Endothelial cell of umbilical vein (primary cell): ENCODE measurements around the gene EPC1.

ENCODE experiments used
- EZH2 ChIP-seq: IDR thresholded peaks from 2 replicates; pipeline ENCODE4 v1.6.1; 2012; ENCODE audit warnings: borderline replicate concordance, low read depth, mild to moderate bottlenecking, moderate library complexity, low read length, inconsistent platforms; ENCODE audit not compliant: severe bottlenecking
- POLR2A ChIP-seq: IDR thresholded peaks from 2 replicates; pipeline ENCODE4 v1.6.1; 2012; ENCODE audit warnings: low read depth, mild to moderate bottlenecking, control low read depth, low read length
- TF ChIP-seq, protein P1 (sequence below), 2 donors: IDR thresholded peaks; 1 replicate in 1 of 2; 2 replicates in 1 of 2; pipeline ENCODE4 v1.5.1; 2011; ENCODE audit warnings: low read length in 2 of 2, mild to moderate bottlenecking in 2 of 2, moderate library complexity in 2 of 2, control low read depth in 1 of 2, inconsistent platforms in 1 of 2, low read depth in 1 of 2; ENCODE audit not compliant: insufficient read depth in 1 of 2; ENCODE audit errors: extremely low read depth in 1 of 2

- TF ChIP-seq EZH2 (no peak), POLR2A (no peak)
- TF ChIP-seq, protein P1, sequence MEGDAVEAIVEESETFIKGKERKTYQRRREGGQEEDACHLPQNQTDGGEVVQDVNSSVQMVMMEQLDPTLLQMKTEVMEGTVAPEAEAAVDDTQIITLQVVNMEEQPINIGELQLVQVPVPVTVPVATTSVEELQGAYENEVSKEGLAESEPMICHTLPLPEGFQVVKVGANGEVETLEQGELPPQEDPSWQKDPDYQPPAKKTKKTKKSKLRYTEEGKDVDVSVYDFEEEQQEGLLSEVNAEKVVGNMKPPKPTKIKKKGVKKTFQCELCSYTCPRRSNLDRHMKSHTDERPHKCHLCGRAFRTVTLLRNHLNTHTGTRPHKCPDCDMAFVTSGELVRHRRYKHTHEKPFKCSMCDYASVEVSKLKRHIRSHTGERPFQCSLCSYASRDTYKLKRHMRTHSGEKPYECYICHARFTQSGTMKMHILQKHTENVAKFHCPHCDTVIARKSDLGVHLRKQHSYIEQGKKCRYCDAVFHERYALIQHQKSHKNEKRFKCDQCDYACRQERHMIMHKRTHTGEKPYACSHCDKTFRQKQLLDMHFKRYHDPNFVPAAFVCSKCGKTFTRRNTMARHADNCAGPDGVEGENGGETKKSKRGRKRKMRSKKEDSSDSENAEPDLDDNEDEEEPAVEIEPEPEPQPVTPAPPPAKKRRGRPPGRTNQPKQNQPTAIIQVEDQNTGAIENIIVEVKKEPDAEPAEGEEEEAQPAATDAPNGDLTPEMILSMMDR (IDR thresholded peaks at IDR 0.05; ENCODE audit: extremely low read depth in 1 of 2, insufficient read depth in 1 of 2, low read depth in 1 of 2, low read length in 2 of 2): no peak
Measured at GRCh38 chr10:32318476-32318896, 28.5 kb downstream of the EPC1 start.
